Right atrium auricular region (tissue), 2 donors: ENCODE results near the gene PLEKHH2. TPM values are rescaled to one million over a fixed set of nuclear protein-coding genes. Genes with fewer than 3 reads are reported as not detected.

Source experiments
- DNase-seq: peaks from one replicate; pipeline ENCODE4 v3.0.0-alpha.2; 2019; ENCODE audit warnings: low spot score
- H3K27ac ChIP-seq, 2 donors: fragments of 200-600 bp; sonication (generic); 1 replicate in 1 of 2; 2 replicates in 1 of 2; pipeline ENCODE4 v1.5.1; 2016 to 2019
- H3K27me3 ChIP-seq, 2 donors: fragments of 200-600 bp; sonication (generic); one replicate each; pipeline versions ENCODE4 v1.5.1 to v1.6.0; 2017 to 2019
- H3K36me3 ChIP-seq: fragments of 200-600 bp; sonication (generic); one replicate; pipeline ENCODE4 v1.5.1; 2016
- H3K4me1 ChIP-seq, 2 donors: fragments of 200-600 bp; sonication (generic); one replicate each; pipeline versions ENCODE4 v1.5.1 to v1.6.0; 2017 to 2019
- H3K4me3 ChIP-seq, 2 donors: fragments of 200-600 bp; sonication (generic); 1 replicate in 1 of 2; 2 replicates in 1 of 2; pipeline ENCODE4 v1.5.1; 2017 to 2019; ENCODE audit warnings: mild to moderate bottlenecking in 1 of 2, moderate library complexity in 1 of 2
- H3K9me3 ChIP-seq, 2 donors: fragments of 200-600 bp; sonication (generic); one replicate each; pipeline ENCODE4 v1.5.1; 2019
- total RNA-seq, 2 donors: library from RNA; depleted of rRNA; stranded (reverse); fragments of >200 nt; gene quantifications; one replicate each; pipeline ENCODE4 v1.1.0, GENCODE V29; 2016
- TF ChIP-seq, protein P1 (sequence below), 2 donors: fragments of 200-600 bp; sonication (generic); IDR thresholded peaks; one replicate each; pipeline ENCODE4 v1.5.1; 2019; ENCODE audit warnings: antibody characterized with exemption in 2 of 2

PLEKHH2 gene
- total RNA-seq, 2 donors from 2014 or later = 4.7 to 4.8 TPM

DNA sequence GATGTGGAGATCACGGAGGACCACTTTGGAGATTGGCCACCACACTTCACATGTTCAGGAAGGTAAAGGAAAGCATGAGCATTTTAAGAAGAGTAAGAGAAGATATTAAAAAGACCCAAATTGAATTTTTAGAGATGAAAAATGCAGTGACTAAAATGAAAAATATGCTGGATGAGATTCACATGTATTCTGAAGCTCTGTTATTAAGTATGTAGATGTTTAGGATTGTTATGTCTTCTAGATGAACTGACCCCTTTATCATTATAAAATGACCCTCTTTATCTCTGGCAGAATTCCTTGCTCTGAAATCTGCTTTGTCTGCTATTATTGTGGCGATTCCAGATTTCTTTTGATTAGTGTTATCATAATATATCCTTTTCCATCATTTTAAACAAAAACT is 100.8 kb downstream of the PLEKHH2 start:
- no peak overlapping the region for H3K4me3 ChIP-seq
- no peak overlapping the region for H3K27ac ChIP-seq
- TF ChIP-seq, protein P1, sequence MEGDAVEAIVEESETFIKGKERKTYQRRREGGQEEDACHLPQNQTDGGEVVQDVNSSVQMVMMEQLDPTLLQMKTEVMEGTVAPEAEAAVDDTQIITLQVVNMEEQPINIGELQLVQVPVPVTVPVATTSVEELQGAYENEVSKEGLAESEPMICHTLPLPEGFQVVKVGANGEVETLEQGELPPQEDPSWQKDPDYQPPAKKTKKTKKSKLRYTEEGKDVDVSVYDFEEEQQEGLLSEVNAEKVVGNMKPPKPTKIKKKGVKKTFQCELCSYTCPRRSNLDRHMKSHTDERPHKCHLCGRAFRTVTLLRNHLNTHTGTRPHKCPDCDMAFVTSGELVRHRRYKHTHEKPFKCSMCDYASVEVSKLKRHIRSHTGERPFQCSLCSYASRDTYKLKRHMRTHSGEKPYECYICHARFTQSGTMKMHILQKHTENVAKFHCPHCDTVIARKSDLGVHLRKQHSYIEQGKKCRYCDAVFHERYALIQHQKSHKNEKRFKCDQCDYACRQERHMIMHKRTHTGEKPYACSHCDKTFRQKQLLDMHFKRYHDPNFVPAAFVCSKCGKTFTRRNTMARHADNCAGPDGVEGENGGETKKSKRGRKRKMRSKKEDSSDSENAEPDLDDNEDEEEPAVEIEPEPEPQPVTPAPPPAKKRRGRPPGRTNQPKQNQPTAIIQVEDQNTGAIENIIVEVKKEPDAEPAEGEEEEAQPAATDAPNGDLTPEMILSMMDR (IDR thresholded peaks at IDR 0.05) = no peak
- no peak for DNase-seq
- H3K4me1 ChIP-seq = no peaks in the 10 kb centered on the region
- no peaks in the 10 kb centered on the region for H3K36me3 ChIP-seq
- H3K9me3 ChIP-seq = no peaks in the 10 kb centered on the region
- no peaks in the 10 kb centered on the region for H3K27me3 ChIP-seq

DNA sequence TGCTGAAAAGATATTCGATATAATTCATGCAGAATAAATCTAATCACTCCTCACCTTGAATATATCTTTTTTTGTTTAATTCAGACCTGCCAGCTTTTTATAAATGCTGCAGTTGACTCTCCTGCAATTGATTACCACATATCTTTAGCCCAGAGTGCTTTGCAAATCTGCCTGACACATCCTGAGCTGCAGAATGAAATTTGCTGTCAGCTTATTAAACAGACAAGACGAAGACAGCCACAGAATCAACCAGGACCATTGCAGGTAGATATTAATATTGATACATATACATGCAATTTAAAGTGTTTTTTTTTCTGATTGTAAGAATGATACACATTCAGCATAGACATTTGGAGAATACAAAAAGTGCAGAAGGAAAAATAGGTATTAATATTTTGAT is 101.2 kb downstream of the PLEKHH2 start:
- no peak overlapping the region for H3K27ac ChIP-seq
- TF ChIP-seq, protein P1 (IDR thresholded peaks at IDR 0.05) = no peak
- no peaks in the 10 kb centered on the region for H3K36me3 ChIP-seq
- H3K9me3 ChIP-seq = no peaks in the 10 kb centered on the region
- no peaks in the 10 kb centered on the region for H3K27me3 ChIP-seq
- no peak overlapping the region for H3K4me3 ChIP-seq
- DNase-seq = no peak
- H3K4me1 ChIP-seq = no peaks in the 10 kb centered on the region

DNA sequence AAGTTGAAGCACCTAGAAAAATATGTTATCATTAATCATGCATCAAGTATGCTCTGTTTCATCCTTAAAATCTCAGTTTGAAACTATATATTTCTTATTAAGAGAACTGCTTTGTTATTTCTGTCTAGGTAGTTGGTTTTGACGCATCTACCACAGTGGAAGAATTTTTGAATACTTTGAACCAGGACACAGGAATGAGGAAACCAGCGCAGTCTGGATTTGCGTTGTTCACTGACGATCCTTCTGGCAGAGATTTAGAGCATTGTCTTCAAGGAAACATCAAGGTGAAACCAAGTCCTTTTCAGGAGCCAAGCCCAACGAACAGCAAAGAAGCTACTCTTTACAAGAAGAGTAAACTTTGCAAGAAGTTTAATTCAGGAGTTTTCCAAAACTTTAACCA is 106.6 kb downstream of the PLEKHH2 start:
- no peak overlapping the region for H3K4me3 ChIP-seq
- no peak for DNase-seq
- no peaks in the 10 kb centered on the region for H3K27me3 ChIP-seq
- H3K9me3 ChIP-seq = no peaks in the 10 kb centered on the region
- H3K4me1 ChIP-seq = peaks cover 0 to 6% of the 10 kb centered on the region in 2 donors
- TF ChIP-seq, protein P1 (IDR thresholded peaks at IDR 0.05) = no peak
- H3K27ac ChIP-seq = no peak overlapping the region
- H3K36me3 ChIP-seq = no peaks in the 10 kb centered on the region

DNA sequence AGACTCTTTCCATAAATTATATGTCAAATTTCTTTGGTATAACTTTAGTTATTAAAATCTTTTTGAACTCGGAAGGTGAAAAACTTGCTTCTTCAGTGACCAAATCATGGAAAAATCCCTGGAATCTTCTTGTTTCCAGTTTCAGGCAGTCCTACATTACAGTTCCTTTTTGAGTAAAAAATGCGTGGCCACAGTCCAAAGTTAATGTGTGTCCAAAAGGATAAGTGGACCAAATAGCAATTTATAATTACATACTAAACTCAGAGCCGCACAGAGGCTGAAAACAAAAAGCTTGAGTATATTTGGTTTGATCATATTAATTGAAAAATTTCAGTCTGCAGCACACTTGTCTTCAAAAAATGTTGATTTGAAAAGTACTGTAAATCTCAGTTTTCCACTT is 108.4 kb downstream of the PLEKHH2 start:
- TF ChIP-seq, protein P1 (IDR thresholded peaks at IDR 0.05) = no peak
- H3K9me3 ChIP-seq = no peaks in the 10 kb centered on the region
- H3K4me3 ChIP-seq = no peak overlapping the region
- no peak overlapping the region for H3K27ac ChIP-seq
- peaks cover 0 to 15% of the 10 kb centered on the region in 2 donors for H3K4me1 ChIP-seq
- no peak for DNase-seq
- no peaks in the 10 kb centered on the region for H3K27me3 ChIP-seq
- no peaks in the 10 kb centered on the region for H3K36me3 ChIP-seq

DNA sequence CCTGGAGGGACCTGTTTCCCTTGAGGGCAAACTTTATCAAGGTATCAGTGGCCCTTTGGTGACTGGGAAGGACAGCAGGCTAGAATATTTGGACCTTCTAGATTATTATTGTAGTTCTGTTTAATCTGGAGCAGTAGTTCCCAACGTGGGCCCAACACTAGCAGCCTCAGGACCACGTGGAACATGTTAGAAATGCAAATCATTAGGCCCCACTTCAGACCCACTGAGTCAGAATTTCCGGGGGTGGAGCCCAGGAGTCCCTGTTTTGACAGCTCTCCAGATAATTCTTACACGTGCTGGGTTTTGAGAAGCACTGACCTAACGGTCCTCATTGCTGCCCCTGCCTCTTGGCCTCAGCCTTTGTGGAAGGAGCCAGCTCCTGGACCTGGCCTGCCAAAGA is 111.3 kb downstream of the PLEKHH2 start:
- TF ChIP-seq, protein P1 (IDR thresholded peaks at IDR 0.05) = no peak
- Histone ChIP-seq H3K27ac (no peak overlapping the region), H3K9me3 (no peaks in the 10 kb centered on the region), H3K27me3 (no peaks in the 10 kb centered on the region), H3K4me1 (peaks cover 0 to 15% of the 10 kb centered on the region in 2 donors), H3K36me3 (no peaks in the 10 kb centered on the region), H3K4me3 (no peak overlapping the region)
- no peak for DNase-seq

DNA sequence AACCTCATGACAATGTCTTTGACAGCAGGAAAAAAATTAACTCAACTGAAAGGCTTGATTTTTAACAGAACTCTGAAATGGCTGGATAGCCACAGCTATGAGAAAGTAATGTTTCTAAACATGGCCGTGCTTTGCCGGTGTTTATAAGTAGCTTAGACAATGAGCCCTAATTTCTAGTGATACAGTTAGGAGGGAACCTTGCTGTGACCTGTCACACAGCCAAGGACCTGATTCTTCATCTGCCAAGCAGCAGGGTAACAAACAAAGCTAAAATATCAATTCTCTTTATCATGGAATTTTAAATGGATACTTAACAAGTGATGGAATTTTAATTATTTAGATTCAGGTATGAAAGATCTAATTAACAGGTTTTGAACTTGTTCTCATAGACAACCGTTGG is 112.5 kb downstream of the PLEKHH2 start:
- H3K27ac ChIP-seq = peak overlapping the region; percentile 4 to 57
- H3K27me3 ChIP-seq = no peaks in the 10 kb centered on the region
- H3K4me3 ChIP-seq = no peak overlapping the region
- no peaks in the 10 kb centered on the region for H3K36me3 ChIP-seq
- H3K9me3 ChIP-seq = no peaks in the 10 kb centered on the region
- TF ChIP-seq, protein P1 (IDR thresholded peaks at IDR 0.05) = no peak
- peaks cover 0 to 15% of the 10 kb centered on the region in 2 donors for H3K4me1 ChIP-seq
- DNase-seq = no peak
